Measurements from ENCODE around the gene SH3BP4.

DNA sequence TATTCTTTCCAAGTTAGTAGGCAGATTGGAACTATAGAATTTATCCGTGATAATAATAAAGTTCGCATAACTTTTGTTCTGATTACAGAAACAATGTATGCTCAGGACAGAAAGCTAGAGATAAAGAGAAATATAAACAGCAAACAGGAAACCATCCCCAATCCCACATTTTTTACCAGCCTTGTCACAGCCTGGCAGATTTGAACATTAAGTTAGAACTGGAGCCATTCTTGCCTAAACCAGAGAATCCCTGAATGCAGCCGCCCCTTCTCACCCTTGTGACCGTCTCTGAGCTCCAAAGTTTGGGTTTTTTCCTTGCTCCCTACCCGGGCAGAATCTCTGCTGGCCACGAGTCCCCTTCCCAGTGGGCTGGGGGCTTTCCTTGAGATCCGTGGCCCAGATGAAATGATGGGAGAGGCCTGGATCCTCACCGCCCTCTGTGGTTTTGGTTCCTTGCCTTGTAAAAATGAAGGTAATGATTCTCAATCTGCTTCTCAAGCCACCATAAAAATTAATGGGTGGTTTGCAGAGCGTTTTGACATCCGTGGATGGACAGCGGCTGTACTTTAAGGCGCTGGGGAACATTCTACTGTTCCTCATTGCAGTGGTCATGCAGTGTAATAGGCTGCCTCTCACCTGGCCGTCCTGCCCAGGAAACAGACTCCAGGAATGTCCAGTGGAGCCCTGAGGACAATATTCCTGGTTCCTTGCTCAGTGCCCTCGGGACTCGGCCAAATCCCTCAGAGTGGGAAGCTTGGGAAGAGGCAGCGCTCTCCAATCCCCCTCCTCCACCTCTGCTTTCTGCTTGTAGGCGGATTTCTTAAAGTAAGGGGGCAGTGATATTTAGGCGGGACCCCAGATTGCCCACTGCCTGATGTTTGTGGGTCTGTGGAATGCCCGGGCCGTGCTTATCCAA is 1.6 kb downstream of the SH3BP4 start:
- TF ChIP-seq POLR2A (IDR thresholded peaks at IDR 0.05): no peak
- TF ChIP-seq, protein P1, sequence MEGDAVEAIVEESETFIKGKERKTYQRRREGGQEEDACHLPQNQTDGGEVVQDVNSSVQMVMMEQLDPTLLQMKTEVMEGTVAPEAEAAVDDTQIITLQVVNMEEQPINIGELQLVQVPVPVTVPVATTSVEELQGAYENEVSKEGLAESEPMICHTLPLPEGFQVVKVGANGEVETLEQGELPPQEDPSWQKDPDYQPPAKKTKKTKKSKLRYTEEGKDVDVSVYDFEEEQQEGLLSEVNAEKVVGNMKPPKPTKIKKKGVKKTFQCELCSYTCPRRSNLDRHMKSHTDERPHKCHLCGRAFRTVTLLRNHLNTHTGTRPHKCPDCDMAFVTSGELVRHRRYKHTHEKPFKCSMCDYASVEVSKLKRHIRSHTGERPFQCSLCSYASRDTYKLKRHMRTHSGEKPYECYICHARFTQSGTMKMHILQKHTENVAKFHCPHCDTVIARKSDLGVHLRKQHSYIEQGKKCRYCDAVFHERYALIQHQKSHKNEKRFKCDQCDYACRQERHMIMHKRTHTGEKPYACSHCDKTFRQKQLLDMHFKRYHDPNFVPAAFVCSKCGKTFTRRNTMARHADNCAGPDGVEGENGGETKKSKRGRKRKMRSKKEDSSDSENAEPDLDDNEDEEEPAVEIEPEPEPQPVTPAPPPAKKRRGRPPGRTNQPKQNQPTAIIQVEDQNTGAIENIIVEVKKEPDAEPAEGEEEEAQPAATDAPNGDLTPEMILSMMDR (IDR thresholded peaks at IDR 0.05): no peak

All from esophagus squamous epithelium (tissue), 4 donors.